ENCODE results near the gene NCOA3. TPM values are rescaled to one million over a fixed set of nuclear protein-coding genes. Genes with fewer than 3 reads are reported as not detected.

Gene NCOA3
- total RNA-seq, 1 experiment from 2014 or later: 23.3 TPM

DNA sequence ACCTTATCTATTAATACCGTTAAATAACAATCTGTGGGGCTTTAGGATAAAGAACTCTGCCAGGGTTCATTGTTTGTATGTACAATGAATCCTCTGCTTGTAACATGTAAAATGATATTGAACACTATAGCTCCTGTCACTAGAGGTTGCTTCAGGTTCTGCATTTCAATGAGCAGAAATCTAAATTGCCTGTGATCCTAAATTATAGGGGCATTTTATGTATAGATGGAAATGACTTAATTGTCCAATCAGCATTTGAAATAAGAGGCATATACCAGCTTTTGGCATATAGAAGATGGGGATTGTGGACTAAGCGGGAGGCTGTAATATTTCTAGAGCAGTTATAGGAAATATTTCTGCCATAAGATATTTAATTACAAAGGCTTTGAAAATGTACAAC is 2.0 kb downstream of the NCOA3 start:
- H2BK5ac ChIP-seq (ENCODE audit: insufficient read length, low read length): no peak overlapping the region
- TF ChIP-seq, protein P1, sequence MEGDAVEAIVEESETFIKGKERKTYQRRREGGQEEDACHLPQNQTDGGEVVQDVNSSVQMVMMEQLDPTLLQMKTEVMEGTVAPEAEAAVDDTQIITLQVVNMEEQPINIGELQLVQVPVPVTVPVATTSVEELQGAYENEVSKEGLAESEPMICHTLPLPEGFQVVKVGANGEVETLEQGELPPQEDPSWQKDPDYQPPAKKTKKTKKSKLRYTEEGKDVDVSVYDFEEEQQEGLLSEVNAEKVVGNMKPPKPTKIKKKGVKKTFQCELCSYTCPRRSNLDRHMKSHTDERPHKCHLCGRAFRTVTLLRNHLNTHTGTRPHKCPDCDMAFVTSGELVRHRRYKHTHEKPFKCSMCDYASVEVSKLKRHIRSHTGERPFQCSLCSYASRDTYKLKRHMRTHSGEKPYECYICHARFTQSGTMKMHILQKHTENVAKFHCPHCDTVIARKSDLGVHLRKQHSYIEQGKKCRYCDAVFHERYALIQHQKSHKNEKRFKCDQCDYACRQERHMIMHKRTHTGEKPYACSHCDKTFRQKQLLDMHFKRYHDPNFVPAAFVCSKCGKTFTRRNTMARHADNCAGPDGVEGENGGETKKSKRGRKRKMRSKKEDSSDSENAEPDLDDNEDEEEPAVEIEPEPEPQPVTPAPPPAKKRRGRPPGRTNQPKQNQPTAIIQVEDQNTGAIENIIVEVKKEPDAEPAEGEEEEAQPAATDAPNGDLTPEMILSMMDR (conservative IDR thresholded peaks at IDR 0.05): no peak
- Mint-ChIP-seq H3K27ac (no peak overlapping the region), H3K27me3 (ENCODE audit: low read depth) (no peaks in the 10 kb centered on the region; the same call in 1 of the 2 replicates), H3K9me3 (no peaks in the 10 kb centered on the region), H3K4me1 (peaks cover 47 to 59% of the 10 kb centered on the region in 2 experiments), H3K4me3 (peak overlapping the region; percentile 35 to 97; a peak in 4 of 5 replicates), H3K36me3 (ENCODE audit: insufficient read depth in 1 of 3, low read depth in 3 of 3) (no peaks in the 10 kb centered on the region)
- no peak overlapping the region for H2AFZ ChIP-seq (ENCODE audit: low read length)
- H3T11ph ChIP-seq (ENCODE audit: low read length): no peak overlapping the region
- H2AK5ac ChIP-seq (ENCODE audit: insufficient read length, low read length): no peak overlapping the region
- peak overlapping the region; percentile 94 for H3K4me2 ChIP-seq (ENCODE audit: insufficient read depth, insufficient read length, low read length)
- no peak overlapping the region for H3K56ac ChIP-seq (ENCODE audit: insufficient read length, low read depth, low read length)
- no peak overlapping the region for H3K27ac ChIP-seq (ENCODE audit: insufficient read length, low read depth, low read length)
- DNase-seq: no peak
- no CpG with 5 or more reads among the region's 2 CpGs for WGBS (ENCODE audit: extremely low coverage, insufficient read length, low lambda C conversion rate)
- no peak overlapping the region for H4K5ac ChIP-seq (ENCODE audit: insufficient read length, low read depth, low read length)
- peaks cover 9% of the 10 kb centered on the region; the same call in 1 of the 2 replicates for H3K79me2 ChIP-seq (ENCODE audit: insufficient read depth, low read length)
- H2BK120ac ChIP-seq (ENCODE audit: low read depth, low read length, poor library complexity, severe bottlenecking): no peak overlapping the region
- H3K27me3 ChIP-seq (ENCODE audit: insufficient read depth, low read length): no peaks in the 10 kb centered on the region
- H2BK20ac ChIP-seq (ENCODE audit: low read depth, low read length, poor library complexity, severe bottlenecking): no peak overlapping the region
- H4K20me1 ChIP-seq (ENCODE audit: control insufficient read depth, insufficient read depth, insufficient read length): no peaks in the 10 kb centered on the region
- no peak overlapping the region for H4K91ac ChIP-seq (ENCODE audit: insufficient read length, low read depth, low read length)
- no peak overlapping the region for H3K23ac ChIP-seq (ENCODE audit: insufficient read length, low read depth, low read length)
- peaks cover 2% of the 10 kb centered on the region; the same call in 1 of the 2 replicates for H3K4me1 ChIP-seq (ENCODE audit: insufficient read depth, low read length)
- H3K79me1 ChIP-seq (ENCODE audit: insufficient read depth, low read depth, low read length, poor library complexity, severe bottlenecking): no peaks in the 10 kb centered on the region
- no peak overlapping the region for H3K4ac ChIP-seq (ENCODE audit: low read depth, low read length)
- H3K23me2 ChIP-seq (ENCODE audit: insufficient read length, low read depth, low read length, poor library complexity, severe bottlenecking): peaks cover 11% of the 10 kb centered on the region
- no peak overlapping the region for H2BK15ac ChIP-seq (ENCODE audit: low read depth, low read length)
- no peaks in the 10 kb centered on the region for H3K9me3 ChIP-seq (ENCODE audit: control insufficient read depth, low read depth, low read length)
- H4K8ac ChIP-seq (replicated peaks; ENCODE audit: insufficient read length, low read depth, low read length): no peak overlapping the region
- no peak overlapping the region for H2BK12ac ChIP-seq (ENCODE audit: insufficient read length, low read depth, low read length)
- no peak overlapping the region for H3K14ac ChIP-seq (ENCODE audit: insufficient read depth, low read length)
- no peak overlapping the region for H3K18ac ChIP-seq (ENCODE audit: insufficient read length, low read depth, low read length)
- no peak overlapping the region for H3K9ac ChIP-seq (ENCODE audit: extremely low read depth, insufficient read length, low read length)

Measured in H9 (cell line).